Loucy (cell line): ENCODE data around the gene KRT80.

Experiments
- EZH2phosphoT487 ChIP-seq: fragments of 200-600 bp; IDR thresholded peaks from 2 replicates; pipeline ENCODE4 v1.6.1; 2018; ENCODE audit warnings: antibody characterized with exemption, mild to moderate bottlenecking, moderate library complexity, borderline replicate concordance
- TF ChIP-seq, protein P1 (sequence below): fragments of 200-600 bp; sonication (generic); conservative IDR thresholded peaks from 2 replicates; pipeline ENCODE4 v1.5.1; 2014; ENCODE audit warnings: mild to moderate bottlenecking, antibody characterized with exemption, low read length

DNA sequence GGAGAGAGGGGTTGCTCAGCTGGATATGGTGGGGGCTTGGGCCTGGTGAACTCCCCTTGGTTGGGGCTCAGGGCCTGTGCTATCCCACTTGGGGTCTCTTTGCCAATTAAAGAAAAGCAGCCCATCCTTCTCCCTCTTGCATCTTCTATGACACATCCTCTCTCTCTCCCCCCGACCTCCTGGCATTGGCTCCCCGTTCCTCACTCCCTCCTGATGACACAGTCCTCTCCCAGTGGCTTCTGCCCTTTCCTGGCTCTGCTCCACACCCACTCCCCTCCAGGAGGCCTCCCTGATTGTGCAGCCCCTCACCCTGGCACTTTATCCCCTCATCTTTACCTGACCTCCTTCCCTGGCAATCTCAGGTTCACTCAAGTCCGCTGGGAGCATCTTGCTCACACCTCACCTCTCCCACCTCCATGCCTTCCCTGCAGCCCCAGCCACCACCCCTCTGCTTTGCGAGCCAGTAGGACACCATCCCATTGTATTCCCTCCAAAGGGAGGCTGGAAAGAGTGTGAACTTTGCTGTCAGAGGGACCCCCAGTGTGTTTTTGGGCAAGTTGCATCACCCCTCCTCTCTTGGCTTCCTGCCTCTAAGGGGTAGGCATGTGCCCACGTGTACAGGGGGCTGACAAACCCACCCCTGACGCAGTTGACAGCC, 10.7 kb downstream of the KRT80 start:
- TF ChIP-seq, protein P1, sequence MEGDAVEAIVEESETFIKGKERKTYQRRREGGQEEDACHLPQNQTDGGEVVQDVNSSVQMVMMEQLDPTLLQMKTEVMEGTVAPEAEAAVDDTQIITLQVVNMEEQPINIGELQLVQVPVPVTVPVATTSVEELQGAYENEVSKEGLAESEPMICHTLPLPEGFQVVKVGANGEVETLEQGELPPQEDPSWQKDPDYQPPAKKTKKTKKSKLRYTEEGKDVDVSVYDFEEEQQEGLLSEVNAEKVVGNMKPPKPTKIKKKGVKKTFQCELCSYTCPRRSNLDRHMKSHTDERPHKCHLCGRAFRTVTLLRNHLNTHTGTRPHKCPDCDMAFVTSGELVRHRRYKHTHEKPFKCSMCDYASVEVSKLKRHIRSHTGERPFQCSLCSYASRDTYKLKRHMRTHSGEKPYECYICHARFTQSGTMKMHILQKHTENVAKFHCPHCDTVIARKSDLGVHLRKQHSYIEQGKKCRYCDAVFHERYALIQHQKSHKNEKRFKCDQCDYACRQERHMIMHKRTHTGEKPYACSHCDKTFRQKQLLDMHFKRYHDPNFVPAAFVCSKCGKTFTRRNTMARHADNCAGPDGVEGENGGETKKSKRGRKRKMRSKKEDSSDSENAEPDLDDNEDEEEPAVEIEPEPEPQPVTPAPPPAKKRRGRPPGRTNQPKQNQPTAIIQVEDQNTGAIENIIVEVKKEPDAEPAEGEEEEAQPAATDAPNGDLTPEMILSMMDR: no peak
- no peak for TF ChIP-seq EZH2phosphoT487
